Mucosa of gallbladder (tissue), 1 donor: ENCODE results near the gene ECI2. TPM values are rescaled to one million over a fixed set of nuclear protein-coding genes. Genes with fewer than 3 reads are reported as not detected.
"Not testable (repeated sequence)": the region's sequence is repeated elsewhere in the genome, so short reads cannot be mapped to it uniquely, and the experiment has no call there.

Experiments
- DNase-seq: peaks from one replicate; pipeline ENCODE4 v3.0.0-alpha.2; 2020; ENCODE audit warnings: low spot score
- total RNA-seq: library from RNA; stranded (reverse); gene quantifications from one replicate; pipeline ENCODE4 v1.2.1, GENCODE V29; 2021
- donor health status: DM: no; HTN: no; CAD: no.

The ECI2 gene
- total RNA-seq, 1 donor from 2014 or later = 74.8 TPM

DNA sequence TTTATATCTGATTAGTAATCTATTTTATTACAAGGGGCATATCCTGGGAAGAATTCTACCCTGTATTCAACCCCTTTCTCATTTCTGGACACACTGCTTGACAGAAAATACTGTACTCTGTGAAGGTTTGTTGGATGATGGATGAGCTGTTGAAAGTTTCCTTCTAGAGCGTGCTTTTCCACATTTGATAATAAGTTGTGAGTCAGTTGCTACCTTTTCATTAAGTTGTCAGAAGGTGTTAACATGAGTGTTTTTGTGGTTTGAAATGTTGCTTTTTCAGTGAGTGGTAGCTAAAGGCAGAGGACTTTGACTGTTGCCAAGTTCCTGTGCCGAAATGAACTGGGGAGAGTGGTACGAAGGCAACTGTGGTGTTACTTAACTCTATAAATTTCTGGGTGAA is 3.9 kb upstream of the ECI2 start:
- DNase-seq = no peak

DNA sequence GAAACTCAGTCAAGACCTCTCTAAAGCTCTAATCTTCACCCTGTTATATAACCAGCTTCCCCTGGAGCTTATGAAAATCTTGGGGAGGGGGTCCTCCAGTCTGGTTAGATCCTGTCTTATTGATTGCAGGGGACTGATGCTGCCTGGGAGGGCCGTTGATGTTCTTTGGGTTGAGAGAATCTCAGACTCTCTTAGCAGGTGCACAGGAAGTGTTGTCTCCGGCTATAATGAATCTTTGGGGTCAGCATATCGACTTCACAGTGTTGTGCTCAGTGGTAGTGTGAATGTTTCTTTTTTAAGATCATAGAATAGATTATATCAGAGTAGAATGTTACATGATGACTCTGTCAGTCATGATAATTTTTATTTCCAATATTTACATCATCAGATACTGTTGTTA is 2.8 kb upstream of the ECI2 start:
- no peak for DNase-seq

DNA sequence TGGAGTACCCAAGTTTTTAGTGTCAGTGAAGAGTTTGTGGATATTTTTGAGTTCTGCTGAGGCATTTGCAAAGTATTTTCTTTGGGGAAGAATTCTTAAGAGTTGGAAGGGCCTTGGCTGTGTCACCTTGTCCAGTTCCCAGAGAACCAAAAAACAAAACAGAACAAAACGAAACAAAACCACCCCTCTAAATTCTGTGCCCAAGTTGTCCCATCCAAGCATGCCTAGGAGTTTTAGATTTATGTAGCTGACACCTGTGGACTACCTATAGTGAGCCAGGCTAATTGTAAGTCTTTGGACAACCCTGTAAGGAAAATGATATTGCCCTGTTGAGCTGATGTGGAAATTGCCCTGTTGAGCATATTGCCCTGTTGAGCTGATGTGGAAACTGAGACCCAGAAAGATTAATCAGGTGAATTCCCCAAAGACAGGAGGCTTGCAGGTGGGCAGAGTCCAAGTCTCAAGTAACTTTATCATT is 1.0 kb upstream of the ECI2 start:
- DNase-seq = no peak

DNA sequence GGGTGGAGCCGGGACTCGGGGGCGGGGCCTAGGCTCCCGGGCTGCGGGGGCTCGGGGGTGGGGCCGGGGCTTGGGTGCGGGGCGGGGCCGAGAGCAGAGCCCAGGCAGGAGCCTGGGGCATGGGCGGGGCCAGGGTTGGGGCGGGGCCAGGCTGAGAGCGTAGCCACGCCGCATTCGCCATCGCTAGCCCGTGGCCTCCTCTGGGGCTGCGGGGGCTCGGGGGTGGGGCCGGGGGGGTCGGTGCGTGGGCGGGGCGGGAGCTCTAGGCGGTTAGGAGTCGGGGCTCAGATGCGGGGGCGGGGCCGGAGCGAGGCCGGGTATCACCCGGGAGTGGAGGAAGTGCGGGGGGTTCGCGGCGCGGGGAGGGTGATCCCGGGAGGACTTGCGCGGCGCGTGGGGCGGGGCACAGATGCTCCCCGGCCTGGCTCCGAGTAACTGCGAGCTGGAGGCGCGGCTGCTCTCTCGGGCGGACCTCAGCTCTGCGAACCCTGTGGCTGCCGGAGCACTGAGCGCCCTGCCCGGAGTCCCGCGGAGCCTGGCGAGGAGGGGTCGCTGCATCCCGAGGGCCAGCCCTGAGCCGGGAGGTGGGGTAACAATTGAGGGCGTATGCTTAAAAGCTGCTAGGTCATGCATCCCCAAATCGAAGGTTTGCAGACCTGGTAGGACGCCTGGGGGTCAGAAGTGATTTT is 434 bp upstream of the ECI2 start:
- DNase-seq = peak; percentile 97

DNA sequence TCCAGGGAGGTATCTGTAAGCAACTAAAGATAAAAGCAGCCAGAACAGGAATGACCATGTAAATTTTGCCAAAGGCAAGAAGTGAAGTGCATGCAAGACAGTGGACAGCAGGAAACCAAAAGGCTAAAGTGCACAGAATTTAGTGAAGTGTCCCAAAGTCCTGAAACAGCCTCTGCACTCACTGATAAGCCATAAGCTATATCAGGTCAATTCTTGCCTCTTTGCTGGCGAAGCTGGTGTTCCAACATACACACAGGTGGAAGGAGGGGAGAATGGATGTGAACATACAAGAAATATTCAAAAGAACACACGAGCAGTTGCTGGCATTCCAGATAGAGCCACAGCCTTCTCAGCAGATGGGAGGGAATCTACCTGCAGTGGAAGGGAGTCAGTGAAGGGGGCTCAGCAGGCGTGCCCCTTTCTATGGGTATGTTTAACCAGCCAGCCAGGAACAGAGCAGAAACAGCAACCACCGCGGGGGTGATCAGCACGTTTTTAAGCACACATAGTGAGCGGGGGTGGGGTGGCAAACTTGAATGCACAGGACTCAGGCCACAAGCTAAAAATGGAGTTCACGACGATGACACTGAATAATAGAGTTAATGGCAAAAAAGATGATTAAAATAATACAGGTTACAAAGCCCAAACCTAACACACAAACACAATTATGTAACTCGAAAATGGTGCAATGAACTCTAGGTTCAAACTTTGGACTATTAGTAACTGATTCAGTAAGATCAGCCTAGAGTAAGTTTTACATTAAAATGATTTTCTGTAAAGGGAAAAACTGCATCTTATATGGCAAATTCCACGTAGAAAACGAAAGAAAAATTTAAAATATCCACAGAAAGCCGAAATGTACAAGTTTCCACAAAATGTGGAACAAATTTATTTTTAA is 1.2 kb downstream of the ECI2 start:
- DNase-seq = no peak

DNA sequence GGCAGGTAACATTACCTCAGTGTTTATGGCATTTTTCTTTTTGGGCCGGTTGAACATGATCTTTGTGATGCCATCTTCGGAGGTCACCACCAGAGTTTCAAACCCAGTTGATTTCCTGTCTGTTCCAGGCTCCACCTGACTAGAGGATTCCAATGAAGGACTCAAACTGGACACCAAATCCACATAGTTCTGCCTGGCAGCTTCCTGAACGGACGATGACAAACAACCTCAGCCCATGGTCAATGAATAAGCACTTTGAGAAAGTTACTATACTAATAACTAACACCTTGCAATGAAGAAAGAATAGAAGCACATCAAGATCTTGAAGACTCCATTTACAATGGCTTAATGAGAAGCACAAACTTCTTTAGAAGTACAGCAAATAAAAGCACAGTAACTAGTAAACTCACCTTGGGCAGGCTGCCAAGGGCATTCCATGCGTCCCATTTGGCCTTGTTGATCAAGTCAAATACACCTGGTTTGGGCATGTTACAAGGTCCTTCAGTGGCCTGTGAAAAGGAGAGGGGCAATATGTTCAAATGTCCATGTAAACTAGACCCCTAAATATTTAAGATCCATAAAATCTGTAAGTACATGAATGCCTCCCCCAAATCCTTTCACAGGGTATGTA is 4.9 kb downstream of the ECI2 start:
- no peak for DNase-seq

DNA sequence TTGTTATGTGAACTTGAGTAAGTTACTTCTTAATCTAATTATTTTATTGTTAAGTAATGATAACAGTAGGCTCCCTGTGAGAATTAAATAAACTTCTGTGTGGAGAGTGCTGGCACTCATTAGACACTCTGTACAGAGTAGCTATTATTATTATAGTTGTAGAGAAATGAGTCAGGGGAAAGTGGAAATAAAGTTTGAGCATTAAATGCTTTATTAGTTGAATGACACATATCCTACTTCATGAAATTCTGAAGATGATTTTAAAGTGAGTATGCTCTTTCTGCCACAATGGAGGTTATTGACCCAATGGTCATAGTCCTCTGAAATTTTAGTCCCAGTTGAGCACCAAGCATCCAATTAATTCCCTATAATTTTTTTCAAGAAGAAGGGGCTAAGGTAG is 5.9 kb downstream of the ECI2 start:
- DNase-seq = no peak

DNA sequence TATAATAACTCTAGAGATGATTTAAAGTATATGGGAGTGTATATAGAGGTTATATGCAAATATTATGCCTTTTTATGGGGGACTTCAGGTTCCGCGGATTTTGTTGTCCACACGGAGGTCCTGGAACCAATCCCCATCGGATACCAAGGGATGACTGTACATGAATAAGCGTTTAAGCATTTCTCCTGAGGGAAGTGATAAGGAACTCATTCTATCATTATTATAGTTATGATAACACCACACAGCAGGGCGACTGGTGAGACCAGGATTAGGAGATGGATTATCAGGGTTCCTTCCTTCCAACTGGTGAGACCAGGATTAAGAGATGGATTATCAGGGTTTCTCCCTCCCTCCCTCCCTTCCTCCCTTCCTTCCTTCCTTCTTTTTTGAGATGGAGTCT is 6.6 kb downstream of the ECI2 start:
- DNase-seq = no peak

DNA sequence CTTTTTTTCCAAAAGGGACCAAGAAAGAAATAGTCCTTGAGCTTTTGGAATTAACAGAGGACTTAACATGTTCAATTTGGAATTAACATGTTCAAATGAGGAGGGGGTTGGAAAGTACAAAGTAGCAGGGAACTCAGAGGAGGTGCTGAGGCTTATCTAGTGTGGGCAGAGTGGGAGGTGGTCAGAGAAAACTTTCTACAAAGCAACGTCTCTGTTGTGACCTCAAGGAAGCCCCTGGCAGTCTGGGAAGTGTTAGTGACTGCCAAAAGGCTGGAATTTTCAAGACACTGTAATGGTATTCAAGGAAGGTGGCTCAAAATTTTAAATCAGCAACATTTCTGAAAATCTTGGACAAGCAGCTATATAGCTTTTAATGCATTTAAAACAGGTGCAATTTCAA is 7.3 kb downstream of the ECI2 start:
- DNase-seq = no peak

DNA sequence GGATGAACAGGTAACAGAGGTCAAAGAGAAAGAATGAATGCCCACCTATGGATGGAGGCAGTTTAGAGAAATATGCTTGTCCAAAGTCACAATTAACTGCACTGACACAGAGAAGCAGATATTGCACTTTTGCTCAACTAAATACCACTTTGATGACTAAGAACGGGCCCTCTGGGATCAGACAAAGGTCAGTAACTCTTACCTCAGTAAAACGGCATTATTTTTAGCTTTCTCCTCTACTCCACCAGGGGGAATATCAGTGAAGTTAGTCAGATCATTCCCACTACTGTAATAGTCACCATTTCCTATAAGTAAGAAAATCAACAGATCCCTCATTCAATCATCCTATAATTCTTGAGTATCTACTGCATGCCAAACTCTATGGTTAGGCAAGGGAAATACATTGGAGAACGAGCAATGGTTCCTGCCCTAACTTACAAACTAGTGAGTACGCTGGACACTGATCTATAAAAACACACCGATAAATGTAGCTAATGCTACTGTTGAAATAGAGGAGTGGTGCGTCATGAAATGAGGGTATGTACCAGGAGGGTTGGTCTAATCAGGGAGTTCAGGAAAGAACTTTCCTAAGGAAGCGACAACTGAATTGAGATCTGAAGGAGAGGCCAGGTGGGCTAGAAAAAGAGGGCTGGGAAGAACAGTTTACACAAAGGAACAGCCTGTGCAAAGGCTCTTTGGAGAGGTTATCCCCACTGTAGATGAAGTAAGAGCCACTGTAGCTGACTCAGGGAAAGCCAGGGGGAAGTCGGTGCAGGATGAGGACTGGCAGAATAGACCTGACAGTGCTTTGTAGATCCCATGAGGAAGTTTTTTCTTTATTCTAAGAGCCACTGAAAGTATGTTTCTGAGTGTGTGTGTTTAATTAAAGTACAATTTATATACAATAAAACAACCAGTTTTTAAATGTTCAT is 9.2 kb downstream of the ECI2 start:
- DNase-seq = no peak

DNA sequence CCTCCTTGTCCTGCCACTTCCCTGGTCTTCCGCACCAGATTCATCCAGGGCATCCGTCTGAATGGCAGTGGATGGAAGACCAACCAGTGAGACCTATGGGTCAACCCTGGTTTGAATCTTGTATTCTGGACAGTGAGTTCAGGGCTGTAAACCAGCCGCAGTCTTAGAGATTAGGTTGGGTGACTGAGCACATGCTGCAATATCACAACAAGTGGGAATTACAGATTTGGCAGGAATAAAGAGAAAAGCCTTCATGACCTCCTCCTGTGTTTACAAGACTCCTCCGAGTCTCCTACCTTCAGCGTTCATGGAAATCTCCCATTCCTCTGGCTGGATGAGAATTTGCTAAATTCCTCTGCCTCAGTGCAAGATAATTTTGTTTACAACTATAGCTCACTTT is 9.9 kb downstream of the ECI2 start:
- DNase-seq = no peak

DNA sequence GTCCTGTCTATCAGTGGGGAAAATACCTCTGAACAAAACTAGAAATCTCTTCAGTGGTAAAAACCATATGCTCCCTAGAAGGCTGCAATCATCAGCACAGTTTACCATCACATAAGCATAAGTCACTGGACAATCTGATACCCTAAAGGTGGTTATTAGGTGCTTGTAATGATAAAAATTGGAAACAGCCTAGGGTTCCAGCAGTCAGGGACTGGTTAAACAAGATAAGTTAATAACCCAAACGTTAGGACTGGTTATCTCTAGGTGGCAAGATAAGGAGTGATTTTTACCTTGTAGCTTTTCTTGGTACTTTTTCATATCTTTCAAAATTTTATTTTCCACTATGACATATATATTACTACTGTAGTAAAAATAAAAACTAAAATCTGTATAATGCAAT is 11.0 kb downstream of the ECI2 start:
- no peak for DNase-seq

DNA sequence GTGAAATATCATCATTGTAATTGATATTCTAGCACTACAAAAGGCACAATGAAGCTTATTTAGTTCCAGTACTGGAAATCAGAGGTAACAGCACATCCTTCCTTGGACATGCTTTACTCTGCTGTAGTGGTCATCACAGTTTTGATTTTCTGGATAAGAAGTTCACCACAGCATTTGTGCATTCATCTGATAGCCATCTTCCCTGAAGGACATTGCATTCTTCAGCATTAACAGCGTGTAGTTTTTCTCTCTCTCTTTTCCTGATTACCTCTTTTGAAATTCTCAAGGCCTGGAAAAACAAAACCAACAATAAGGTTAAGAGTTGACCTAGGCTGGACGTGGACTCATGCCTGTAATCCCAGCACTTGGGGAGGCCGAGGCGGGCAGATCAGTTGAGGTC is 19.6 kb downstream of the ECI2 start:
- no peak for DNase-seq

DNA sequence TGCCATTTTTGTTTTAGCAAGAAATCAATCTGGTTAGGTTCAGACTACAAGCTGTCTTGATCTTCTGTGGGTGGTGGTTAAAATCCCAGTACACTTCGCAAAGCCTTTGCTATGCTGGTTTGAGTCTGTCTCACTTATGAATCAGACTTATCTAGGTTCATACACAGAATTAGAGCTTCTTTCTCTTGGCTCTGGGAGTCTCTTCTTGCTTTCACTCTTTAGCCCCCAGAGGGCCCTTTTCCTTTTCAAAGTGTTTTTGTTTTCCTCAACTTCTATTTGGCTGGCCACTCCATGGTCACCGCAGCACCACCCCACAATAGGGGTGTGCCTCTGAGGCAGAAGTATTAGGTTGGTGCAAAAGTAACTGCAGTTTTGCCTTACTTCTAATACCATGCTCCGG is 21.3 kb downstream of the ECI2 start:
- no peak for DNase-seq

DNA sequence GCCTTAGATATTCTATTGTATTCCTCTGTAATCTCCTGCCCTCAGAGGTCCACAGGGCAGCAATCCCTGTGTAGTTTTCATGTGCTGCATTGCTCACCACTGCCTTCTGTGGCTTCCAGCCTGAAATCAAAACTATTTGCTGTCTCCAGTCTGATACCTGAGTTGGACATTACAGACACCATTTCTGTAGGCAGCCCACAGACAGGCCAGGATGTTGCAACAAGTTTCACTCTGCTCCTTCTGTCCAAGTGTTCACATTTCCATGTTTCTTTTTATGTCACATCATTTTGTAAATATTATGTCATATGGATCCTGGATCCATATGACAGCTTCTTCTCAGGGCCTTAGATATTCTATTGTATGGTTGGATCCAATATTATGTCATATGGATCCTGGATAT is 21.7 kb downstream of the ECI2 start:
- no peak for DNase-seq

DNA sequence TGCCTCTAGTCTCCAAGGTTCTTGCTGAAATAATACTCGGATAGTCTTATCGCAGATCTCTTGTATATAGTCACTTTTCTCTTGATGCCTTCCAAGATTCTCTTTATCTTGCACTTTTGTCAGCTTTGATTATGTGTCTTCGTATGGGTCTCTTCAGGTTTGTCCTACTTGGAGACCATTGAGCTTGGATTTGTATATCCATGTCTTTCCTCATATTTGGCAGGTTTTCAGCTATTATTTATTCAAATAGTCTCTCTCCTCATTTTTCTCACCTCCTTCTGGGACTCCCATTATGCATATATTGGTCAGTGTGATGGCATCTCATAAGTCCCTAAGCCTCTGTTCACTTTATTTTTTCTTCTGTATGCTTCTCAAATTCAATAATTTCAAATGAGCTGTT is 23.0 kb downstream of the ECI2 start:
- no peak for DNase-seq

DNA sequence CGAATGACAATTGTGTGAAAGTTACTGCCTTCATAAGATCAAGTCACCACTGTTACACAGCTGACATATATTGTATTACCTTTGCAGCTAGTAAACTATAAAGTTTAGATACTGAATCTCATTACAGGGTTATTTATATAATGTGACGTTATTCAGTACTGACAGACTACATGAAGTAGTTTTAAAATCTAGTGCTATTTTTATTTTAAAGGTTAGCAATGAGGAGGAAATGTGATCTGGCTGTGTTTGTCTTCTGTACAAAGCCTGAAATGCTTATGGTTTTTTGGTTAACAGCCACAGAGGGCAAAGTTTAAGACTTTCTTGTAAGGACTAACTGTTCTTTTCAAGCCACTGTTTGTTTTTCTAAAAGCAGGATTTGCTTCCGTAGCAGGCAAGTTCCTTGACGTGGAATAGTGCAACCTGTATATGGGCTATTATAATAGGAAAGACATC is 26.0 kb downstream of the ECI2 start:
- DNase-seq = not testable (repeated sequence)

DNA sequence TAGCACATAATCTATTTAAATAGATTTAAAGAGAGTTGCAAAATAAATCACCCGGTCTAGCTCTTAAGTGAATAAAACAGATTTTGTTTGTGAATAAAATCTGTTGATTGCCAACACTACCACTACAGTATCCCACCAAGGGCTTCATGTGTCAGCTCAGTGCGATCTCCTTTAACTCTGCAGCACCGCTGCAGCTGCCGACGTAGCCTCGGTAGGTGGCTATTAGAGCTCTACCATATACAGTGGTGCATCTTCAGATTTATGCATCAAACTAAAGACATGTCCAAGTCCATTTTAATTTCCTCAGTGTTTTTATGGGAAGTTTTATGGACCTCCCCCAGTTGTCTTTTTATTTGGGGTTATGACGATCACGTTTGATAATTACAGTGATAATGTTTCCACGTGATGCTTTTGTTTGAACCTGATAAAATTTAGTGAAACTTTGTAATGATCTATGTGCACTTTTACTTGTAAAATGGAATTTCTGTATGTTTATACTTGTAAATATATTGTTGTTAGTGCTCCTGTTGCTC is 26.7 kb downstream of the ECI2 start:
- DNase-seq = no peak

DNA sequence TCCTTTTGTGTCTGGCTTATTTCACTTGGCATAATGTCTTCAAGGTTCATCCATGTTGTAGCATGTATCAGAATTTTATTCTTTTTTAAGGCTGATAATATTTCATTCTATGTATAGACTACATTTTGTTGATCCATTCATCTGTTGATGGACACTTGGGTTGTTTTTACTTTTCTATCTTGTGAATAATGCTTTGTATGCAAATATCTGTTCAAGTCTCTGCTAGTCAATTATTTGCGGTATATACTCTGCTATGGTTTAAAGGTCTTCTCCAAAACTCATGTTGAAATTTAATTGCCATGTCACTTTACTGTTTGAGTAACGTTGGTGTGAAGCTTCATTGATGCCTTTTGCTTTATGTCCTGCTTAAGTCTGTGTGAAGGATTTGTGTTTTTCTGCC is 27.5 kb downstream of the ECI2 start:
- DNase-seq = no peak

DNA sequence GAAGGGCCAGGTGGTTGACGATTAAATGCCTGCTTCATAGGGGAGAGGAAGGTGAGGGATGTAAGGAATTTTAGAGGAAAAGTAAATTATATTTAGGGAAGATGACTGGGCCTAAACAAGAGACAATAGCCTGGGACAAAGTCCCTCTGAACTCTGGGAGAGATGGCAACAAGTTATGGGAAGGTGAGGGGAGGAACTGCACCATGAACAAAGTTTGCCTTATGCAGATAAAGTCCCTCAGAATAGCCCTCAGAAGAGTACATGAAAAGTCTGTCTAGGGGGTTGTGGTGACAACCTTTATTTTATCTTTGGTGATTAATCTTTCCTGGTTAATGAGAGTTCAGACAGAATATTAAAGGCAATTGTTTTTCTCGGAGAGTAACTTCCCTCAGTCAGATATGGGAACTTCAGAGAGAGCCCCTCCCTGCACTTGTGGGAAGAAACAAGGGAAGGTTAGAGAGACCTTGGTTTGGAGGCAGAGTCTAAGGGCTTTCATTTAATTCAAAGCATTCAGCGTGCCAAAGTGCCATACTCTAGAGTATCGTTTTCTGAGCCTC is 29.3 kb downstream of the ECI2 start:
- DNase-seq = no peak

DNA sequence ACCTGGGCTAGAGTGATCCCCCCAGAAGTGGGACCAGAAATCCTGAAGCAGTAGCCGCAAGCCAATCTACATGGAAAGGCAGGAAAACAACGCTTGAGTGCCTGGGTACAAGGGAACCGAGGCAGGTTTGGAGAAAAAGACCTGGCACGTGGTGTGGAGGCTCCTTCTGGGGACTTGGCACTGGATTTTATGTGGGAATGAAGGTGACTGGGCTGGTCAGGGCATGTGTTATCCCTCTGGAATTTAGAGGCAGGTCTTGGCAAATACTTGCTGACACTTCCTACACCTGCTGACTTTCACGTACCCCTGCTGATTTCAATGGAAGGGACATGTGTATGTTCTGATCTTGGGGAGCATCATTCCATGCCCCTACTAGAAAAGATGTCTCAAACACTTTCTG is 31.4 kb downstream of the ECI2 start:
- DNase-seq = no peak
